Measurements from ENCODE around the gene DIP2A. TPM values are rescaled to one million over a fixed set of nuclear protein-coding genes. Genes with fewer than 3 reads are reported as not detected.

Gene DIP2A
- total RNA-seq (44.8 TPM), polyA plus RNA-seq (18.2 TPM)

- Histone ChIP-seq H3K36me3 (ENCODE audit: insufficient read depth) (no peaks in the 10 kb centered on the region), H3K27ac (ENCODE audit: low read depth) (peak within 1 kb of the TSS; percentile 80), H3K4me1 (ENCODE audit: insufficient read depth) (no peaks in the 10 kb centered on the region), H3K4me3 (ENCODE audit: low read depth, low read length) (peak within 1 kb of the TSS; percentile 94)
- DNase-seq (ENCODE audit: extremely low spot score), result peak; percentile 85
- WGBS, result under 1% methylated on average over 91 of the region's 91 CpGs
Observed at GRCh38 chr21:46458315-46459023, at the start of gene DIP2A. TSS of gene DIP2A (plus strand) at chr21:46458891. CDS start at chr21:46459132, 241 bp downstream.

- Histone ChIP-seq H3K4me1 (ENCODE audit: insufficient read depth) (no peaks in the 10 kb centered on the region), H3K36me3 (ENCODE audit: insufficient read depth) (no peaks in the 10 kb centered on the region), H3K27ac (ENCODE audit: low read depth) (no peak overlapping the region), H3K4me3 (ENCODE audit: low read depth, low read length) (no peak overlapping the region)
- WGBS, result 92% methylated on average over 32 of the region's 32 CpGs
- DNase-seq (ENCODE audit: extremely low spot score), result no peak
Observed at GRCh38 chr21:46409641-46410406, 48.9 kb upstream of the DIP2A start.

GRCh38 chr21:46410516-46410915, 48.2 kb upstream of the DIP2A start:
- DNase-seq (ENCODE audit: extremely low spot score), result no peak
- H3K36me3 ChIP-seq (ENCODE audit: insufficient read depth), result no peaks in the 10 kb centered on the region
- H3K4me1 ChIP-seq (ENCODE audit: insufficient read depth), result no peaks in the 10 kb centered on the region
- H3K27ac ChIP-seq (ENCODE audit: low read depth), result no peak overlapping the region
- WGBS, result 97% methylated on average over 9 of the region's 9 CpGs
- no peak overlapping the region for H3K4me3 ChIP-seq (ENCODE audit: low read depth, low read length)

- Histone ChIP-seq H3K36me3 (ENCODE audit: insufficient read depth) (no peaks in the 10 kb centered on the region), H3K27ac (ENCODE audit: low read depth) (no peak overlapping the region), H3K4me1 (ENCODE audit: insufficient read depth) (no peaks in the 10 kb centered on the region), H3K4me3 (ENCODE audit: low read depth, low read length) (no peak overlapping the region)
- no peak for DNase-seq (ENCODE audit: extremely low spot score)
- 93% methylated on average over 17 of the region's 17 CpGs for WGBS
Observed at GRCh38 chr21:46411236-46411635, 47.5 kb upstream of the DIP2A start.

DNA sequence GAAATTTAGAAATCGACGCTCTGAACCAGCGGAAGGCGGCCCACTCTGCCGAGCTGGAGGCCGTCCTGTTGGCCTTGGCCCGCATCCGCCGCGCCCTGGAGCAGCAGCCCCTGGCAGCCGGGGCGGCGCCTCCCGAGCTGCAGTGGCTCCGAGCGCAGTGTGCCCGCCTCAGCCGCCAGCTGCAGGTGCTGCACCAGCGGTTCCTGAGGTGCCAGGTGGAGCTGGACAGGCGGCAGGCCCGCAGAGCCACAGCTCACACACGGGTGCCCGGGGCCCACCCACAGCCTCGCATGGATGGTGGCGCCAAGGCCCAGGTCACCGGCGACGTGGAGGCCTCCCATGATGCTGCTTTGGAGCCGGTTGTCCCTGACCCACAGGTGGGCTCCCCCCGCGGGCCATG, 47.0 kb upstream of the DIP2A start:
- no peaks in the 10 kb centered on the region for H3K36me3 ChIP-seq (ENCODE audit: insufficient read depth)
- no peak overlapping the region for H3K27ac ChIP-seq (ENCODE audit: low read depth)
- DNase-seq (ENCODE audit: extremely low spot score), result no peak
- no peaks in the 10 kb centered on the region for H3K4me1 ChIP-seq (ENCODE audit: insufficient read depth)
- H3K4me3 ChIP-seq (ENCODE audit: low read depth, low read length), result no peak overlapping the region
- WGBS, result 92% methylated on average over 31 of the region's 31 CpGs

DNA sequence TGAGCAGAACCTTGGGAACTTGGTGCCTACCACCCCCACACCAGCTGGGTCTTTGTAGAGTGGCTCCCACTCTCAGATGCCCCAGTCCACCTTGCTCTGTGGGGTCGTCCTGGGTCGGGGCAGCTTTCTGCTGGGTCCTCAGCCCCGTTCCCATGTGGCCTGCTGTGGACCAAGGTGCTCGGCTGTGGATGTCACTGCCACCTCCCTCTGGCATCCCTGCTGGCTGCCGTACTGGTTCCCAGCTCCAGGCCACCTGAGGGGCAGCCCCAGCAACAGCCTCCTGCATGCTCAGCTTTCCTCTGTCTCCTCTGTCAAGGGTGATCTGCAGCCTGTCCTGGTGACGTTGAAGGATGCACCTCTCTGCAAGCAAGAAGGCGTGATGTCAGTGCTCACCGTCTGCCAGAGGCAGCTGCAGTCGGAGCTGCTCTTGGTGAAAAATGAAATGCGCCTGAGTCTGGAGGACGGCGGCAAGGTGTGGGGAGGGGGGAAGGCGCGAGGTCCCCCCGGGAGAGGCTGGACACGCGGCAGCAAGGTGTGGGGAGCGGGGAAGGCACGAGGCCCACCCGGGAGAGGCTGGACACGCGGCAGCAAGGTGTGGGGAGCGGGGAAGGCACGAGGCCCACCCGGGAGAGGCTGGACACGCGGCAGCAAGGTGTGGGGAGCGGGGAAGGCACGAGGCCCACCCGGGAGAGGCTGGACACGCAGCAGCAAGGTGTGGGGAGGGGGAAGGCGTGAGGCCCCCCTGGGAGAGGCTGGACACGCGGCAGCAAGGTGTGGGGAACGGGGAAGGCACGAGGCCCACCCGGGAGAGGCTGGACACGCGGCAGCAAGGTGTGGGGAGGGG, 45.9 kb upstream of the DIP2A start:
- 86% methylated on average over 33 of the region's 39 CpGs for WGBS
- H3K4me3 ChIP-seq (ENCODE audit: low read depth, low read length), result no peak overlapping the region
- H3K4me1 ChIP-seq (ENCODE audit: insufficient read depth), result no peaks in the 10 kb centered on the region
- H3K36me3 ChIP-seq (ENCODE audit: insufficient read depth), result peaks cover 2% of the 10 kb centered on the region
- no peak for DNase-seq (ENCODE audit: extremely low spot score)
- no peak overlapping the region for H3K27ac ChIP-seq (ENCODE audit: low read depth)

DNA sequence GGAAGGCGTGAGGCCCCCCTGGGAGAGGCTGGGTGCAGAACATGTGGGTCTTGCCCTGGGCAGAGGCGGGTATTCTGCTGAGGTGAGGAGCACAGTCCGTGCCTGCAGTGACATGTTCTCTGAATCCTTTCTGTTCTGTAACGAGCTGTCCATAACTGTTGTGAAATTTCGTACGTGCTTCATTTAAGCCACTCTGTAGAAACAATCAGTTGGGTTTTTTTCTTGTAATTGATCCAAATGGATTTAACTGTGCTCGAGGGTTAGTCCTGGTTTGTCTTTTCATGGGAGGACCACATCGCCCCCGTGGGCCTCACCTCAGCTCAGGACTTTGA, 45.4 kb upstream of the DIP2A start:
- Histone ChIP-seq H3K4me3 (ENCODE audit: low read depth, low read length) (no peak overlapping the region), H3K36me3 (ENCODE audit: insufficient read depth) (peaks cover 2% of the 10 kb centered on the region), H3K27ac (ENCODE audit: low read depth) (no peak overlapping the region), H3K4me1 (ENCODE audit: insufficient read depth) (no peaks in the 10 kb centered on the region)
- WGBS, result 81% methylated on average over 9 of the region's 9 CpGs
- peak; percentile 10 for DNase-seq (ENCODE audit: extremely low spot score)

GRCh38 chr21:46414965-46415275, 43.8 kb upstream of the DIP2A start:
- DNase-seq (ENCODE audit: extremely low spot score), result no peak
- Histone ChIP-seq H3K4me3 (ENCODE audit: low read depth, low read length) (no peak overlapping the region), H3K27ac (ENCODE audit: low read depth) (no peak overlapping the region), H3K36me3 (ENCODE audit: insufficient read depth) (peaks cover 2% of the 10 kb centered on the region), H3K4me1 (ENCODE audit: insufficient read depth) (no peaks in the 10 kb centered on the region)
- 96% methylated on average over 13 of the region's 13 CpGs for WGBS

DNA sequence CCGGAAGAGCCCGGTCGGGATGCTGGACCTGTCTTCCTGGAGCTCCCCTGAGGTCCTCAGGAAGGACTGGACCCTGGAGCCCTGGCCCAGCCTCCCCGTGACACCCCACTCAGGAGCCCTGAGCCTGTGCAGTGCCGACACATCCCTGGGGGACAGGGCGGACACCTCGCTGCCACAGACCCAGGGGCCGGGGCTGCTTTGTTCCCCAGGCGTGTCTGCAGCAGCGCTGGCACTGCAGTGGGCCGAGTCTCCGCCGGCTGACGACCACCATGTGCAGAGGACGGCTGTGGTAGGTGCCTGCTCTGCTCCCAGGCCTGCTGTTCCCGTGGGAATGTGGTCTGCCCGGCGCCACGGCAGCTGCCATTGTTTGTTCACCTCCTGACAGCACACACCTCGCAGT, 42.1 kb upstream of the DIP2A start:
- H3K36me3 ChIP-seq (ENCODE audit: insufficient read depth), result peaks cover 2% of the 10 kb centered on the region
- no peak overlapping the region for H3K4me3 ChIP-seq (ENCODE audit: low read depth, low read length)
- 96% methylated on average over 20 of the region's 20 CpGs for WGBS
- DNase-seq (ENCODE audit: extremely low spot score), result no peak
- H3K27ac ChIP-seq (ENCODE audit: low read depth), result no peak overlapping the region
- no peaks in the 10 kb centered on the region for H3K4me1 ChIP-seq (ENCODE audit: insufficient read depth)

- Histone ChIP-seq H3K4me3 (ENCODE audit: low read depth, low read length) (no peak overlapping the region), H3K4me1 (ENCODE audit: insufficient read depth) (no peaks in the 10 kb centered on the region), H3K36me3 (ENCODE audit: insufficient read depth) (peaks cover 2% of the 10 kb centered on the region), H3K27ac (ENCODE audit: low read depth) (no peak overlapping the region)
- 96% methylated on average over 25 of the region's 25 CpGs for WGBS
- DNase-seq (ENCODE audit: extremely low spot score), result no peak
Observed at GRCh38 chr21:46418265-46418946, 40.3 kb upstream of the DIP2A start.

DNA sequence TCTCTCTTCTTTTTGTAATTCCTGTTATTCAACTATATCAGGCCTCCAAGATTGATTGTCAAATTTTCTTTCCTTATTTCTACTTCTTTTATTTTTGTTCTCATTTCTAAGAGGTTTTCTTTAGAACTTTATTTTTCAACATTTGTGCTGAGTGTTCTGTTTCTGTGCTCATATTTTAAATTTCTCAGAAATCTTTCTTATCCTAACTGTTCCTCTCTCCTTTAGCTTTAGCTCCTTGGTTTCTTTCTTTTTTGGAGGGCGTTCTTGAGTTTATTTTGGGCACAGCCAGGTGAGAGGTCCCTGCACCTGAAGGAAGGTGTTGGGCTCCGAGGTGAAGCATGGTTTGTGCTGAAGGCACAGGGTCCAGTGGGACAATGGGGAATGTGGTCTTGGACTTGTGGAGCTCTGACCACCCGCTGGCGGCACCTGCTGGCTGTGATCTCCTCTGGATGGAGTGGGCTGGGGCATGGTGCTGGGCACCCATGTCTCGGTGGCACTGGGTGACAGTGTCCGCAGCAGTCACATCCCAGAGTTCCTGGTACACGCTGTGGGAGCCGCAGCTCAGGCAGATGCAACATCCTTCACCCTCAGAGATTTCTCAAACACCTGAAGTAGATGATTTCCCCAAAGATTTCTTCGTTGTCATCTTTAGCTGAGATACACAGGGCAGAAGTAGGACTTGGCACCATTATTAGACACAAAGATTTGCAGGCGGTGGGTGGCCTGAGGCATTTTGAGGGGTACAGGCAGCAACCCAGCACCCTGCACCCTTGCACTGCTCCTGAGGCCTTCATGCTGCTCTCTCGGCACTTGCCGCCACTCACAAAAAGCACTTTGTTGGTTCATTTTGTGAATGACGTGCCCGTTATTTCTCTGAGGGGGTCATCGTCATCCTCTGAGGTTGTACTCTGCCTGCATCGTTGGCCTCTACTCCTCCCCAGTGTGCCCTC, 38.2 kb upstream of the DIP2A start:
- 91% methylated on average over 16 of the region's 16 CpGs for WGBS
- Histone ChIP-seq H3K4me3 (ENCODE audit: low read depth, low read length) (no peak overlapping the region), H3K36me3 (ENCODE audit: insufficient read depth) (peaks cover 2% of the 10 kb centered on the region), H3K27ac (ENCODE audit: low read depth) (no peak overlapping the region), H3K4me1 (ENCODE audit: insufficient read depth) (no peaks in the 10 kb centered on the region)
- no peak for DNase-seq (ENCODE audit: extremely low spot score)

DNA sequence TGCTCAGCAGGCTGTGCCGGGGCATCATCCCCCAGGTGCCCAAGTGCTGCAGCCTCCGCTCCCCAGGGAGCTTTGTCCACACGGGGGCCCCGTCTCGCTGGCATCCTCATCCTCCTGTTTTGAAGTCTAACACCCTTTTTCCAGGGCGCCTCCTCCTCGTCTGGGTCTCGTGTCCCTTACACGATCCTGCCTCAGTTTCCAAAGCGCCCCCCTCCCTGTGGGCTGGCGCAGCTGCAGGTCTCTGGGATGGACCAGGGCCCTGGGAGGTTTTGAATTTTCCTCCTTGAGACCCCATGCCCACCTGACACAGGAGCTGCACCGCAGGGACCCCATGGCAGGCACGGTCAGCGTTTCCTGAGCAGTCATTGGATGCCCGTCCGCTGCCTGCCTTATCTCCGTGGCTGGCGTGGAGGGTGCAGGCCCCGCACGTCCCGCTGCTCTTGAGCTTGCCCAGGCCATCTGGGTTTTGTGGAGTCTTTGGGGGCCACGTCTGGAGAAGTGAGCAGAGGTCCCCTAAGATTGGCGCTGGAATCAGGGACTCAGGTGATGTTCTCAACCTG, 37.4 kb upstream of the DIP2A start:
- peaks cover 2% of the 10 kb centered on the region for H3K36me3 ChIP-seq (ENCODE audit: insufficient read depth)
- H3K4me1 ChIP-seq (ENCODE audit: insufficient read depth), result no peaks in the 10 kb centered on the region
- no peak overlapping the region for H3K4me3 ChIP-seq (ENCODE audit: low read depth, low read length)
- no peak for DNase-seq (ENCODE audit: extremely low spot score)
- WGBS, result 93% methylated on average over 23 of the region's 23 CpGs
- H3K27ac ChIP-seq (ENCODE audit: low read depth), result no peak overlapping the region
